OCI-LY7 (cell line): ENCODE measurements around the gene ZNF532.

ENCODE experiments used
- CTCF ChIP-seq: fragments of 200-600 bp; sonication (generic); conservative IDR thresholded peaks from 2 replicates; pipeline ENCODE4 v1.5.1; 2014; ENCODE audit warnings: mild to moderate bottlenecking, antibody characterized with exemption, low read length, moderate library complexity, mixed read lengths
- EZH2phosphoT487 ChIP-seq: fragments of 200-600 bp; sonication (generic); IDR thresholded peaks from 2 replicates; pipeline ENCODE4 v1.6.1; 2018; ENCODE audit warnings: low read depth, borderline replicate concordance, mild to moderate bottlenecking, mixed run types, antibody characterized with exemption, low read length, moderate library complexity, mixed read lengths

DNA sequence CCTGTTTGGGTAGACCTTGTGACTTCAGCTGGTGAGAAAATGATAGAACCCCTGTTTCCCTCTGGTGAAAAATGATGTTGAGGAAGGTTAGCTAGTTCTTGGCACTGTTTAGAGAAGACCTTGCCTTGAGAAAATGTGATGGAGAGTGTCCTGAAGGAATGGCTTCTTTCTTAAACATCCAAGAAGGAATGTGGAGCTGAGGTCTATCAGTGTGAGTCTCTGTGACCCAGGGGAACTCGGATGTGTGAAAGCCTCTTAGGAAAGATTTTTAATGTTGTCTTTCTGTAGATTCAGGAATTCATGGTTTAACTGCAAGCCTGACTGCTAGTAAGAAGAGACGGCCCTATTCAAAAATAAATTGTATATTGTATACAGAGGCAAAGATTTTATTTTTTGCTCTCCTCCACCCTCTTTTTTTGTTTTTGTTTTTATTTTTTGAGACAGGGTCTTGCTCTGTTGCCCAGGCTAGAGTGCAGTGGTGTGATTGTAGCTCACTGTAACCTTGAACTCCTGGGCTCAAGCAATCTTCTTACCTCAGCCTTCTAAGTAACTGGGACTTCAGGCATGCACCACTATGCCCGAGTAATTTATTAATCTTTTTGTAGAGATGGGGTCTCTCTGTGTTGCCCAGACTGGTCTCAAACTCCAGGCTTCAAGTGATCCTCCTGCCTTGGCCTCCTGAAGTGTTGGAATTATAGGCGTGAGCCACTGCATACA is 87.5 kb downstream of the ZNF532 start:
- TF ChIP-seq CTCF (no peak), EZH2phosphoT487 (no peak)
